T-helper 17 cell (primary cell): ENCODE data around the gene WBP1. TPM values are rescaled to one million over a fixed set of nuclear protein-coding genes. Genes with fewer than 3 reads are reported as not detected.
"Not testable (repeated sequence)": the region's sequence is repeated elsewhere in the genome, so short reads cannot be mapped to it uniquely, and the experiment has no call there.

Experiments used
- ATAC-seq: fragments of 150-1000 bp; cut with Tn5 transposase; 2 replicates; pipeline ENCODE4 v1.10.0; 2021; ENCODE audit warnings: mild to moderate bottlenecking, moderate library complexity
- DNase-seq, 3 donors: peaks; one replicate each; pipeline versions ENCODE4 v3.0.0 to v3.0.0-alpha.2; 2020 to 2021
- H3K9me3 ChIP-seq: one replicate; pipeline ENCODE4 v1.7.0; 2013; ENCODE audit warnings: low read length, mild to moderate bottlenecking; ENCODE audit not compliant: control insufficient read depth, poor library complexity, severe bottlenecking
- H3K27ac Mint-ChIP-seq: one replicate; pipeline ENCODE4 v1.8.0; 2022; ENCODE audit warnings: mild to moderate bottlenecking, moderate library complexity, mixed read lengths
- H3K27me3 Mint-ChIP-seq: one replicate; pipeline ENCODE4 v1.8.0; 2022; ENCODE audit warnings: mixed read lengths
- H3K36me3 Mint-ChIP-seq: one replicate; pipeline ENCODE4 v1.8.0; 2022; ENCODE audit warnings: low read depth, mixed read lengths
- H3K4me1 Mint-ChIP-seq: one replicate; pipeline ENCODE4 v1.8.0; 2022; ENCODE audit warnings: mild to moderate bottlenecking, mixed read lengths
- H3K4me3 Mint-ChIP-seq: one replicate; pipeline ENCODE4 v1.8.0; 2022; ENCODE audit warnings: mild to moderate bottlenecking, moderate library complexity, mixed read lengths
- total RNA-seq, 4 donors: library from RNA in 2 of 4; stranded (reverse) in 2 of 4; gene quantifications; one replicate each; pipeline ENCODE4 v1.2.3 and lab custom pipeline; 2022 to 2026

The WBP1 gene
- total RNA-seq (10 to 100 TPM; 61.7 to 64.2 TPM), total RNA-seq (lab: John Stamatoyannopoulos, UW) (13.3 to 19.9 reads per million in 2 donors)

- ATAC-seq (peak; percentile 84), DNase-seq (peak; percentile 89 to 98 (median 96))
- H3K27me3 Mint-ChIP-seq, result no peaks in the 10 kb centered on the region
- peak within 1 kb of the TSS; percentile 100 for H3K4me3 Mint-ChIP-seq
- no peaks in the 10 kb centered on the region for H3K9me3 ChIP-seq
- peaks cover 56% of the 10 kb centered on the region for H3K4me1 Mint-ChIP-seq
- peaks cover 10% of the 10 kb centered on the region for H3K36me3 Mint-ChIP-seq
- H3K27ac Mint-ChIP-seq, result peak within 1 kb of the TSS; percentile 100
Observed at GRCh38 chr2:74458132-74458937, at the start of gene WBP1. Gene WBP1, plus strand, starts transcription at chr2:74458438. Its CDS starts 165 bp downstream, at chr2:74458603.

- H3K9me3 ChIP-seq, result no peaks in the 10 kb centered on the region
- H3K27ac Mint-ChIP-seq, result no peak overlapping the region
- DNase-seq (no peak), ATAC-seq (no peak)
- peaks cover 14% of the 10 kb centered on the region for H3K4me1 Mint-ChIP-seq
- H3K27me3 Mint-ChIP-seq, result peaks cover 48% of the 10 kb centered on the region
- H3K4me3 Mint-ChIP-seq, result no peak overlapping the region
- peaks cover 7% of the 10 kb centered on the region for H3K36me3 Mint-ChIP-seq
Observed at GRCh38 chr2:74413001-74413698, 45.1 kb upstream of the WBP1 start.

- Mint-ChIP-seq H3K4me3 (no peak overlapping the region), H3K27ac (peak overlapping the region; percentile 39)
- DNase-seq, result no peak
Observed at GRCh38 chr2:74414441-74414840, 43.8 kb upstream of the WBP1 start.

GRCh38 chr2:74414881-74415761, 43.1 kb upstream of the WBP1 start:
- H3K4me3 Mint-ChIP-seq, result peak overlapping the region; percentile 77
- ATAC-seq, result peak; percentile 60
- no peak overlapping the region for H3K27ac Mint-ChIP-seq
- DNase-seq, result no peak
- H3K36me3 Mint-ChIP-seq, result peaks cover 3% of the 10 kb centered on the region
- H3K4me1 Mint-ChIP-seq, result peaks cover 14% of the 10 kb centered on the region
- no peaks in the 10 kb centered on the region for H3K9me3 ChIP-seq
- peaks cover 34% of the 10 kb centered on the region for H3K27me3 Mint-ChIP-seq

More at GRCh38 chr2:74414441-74414840, 43.8 kb upstream of the WBP1 start:
- peaks cover 35% of the 10 kb centered on the region for H3K27me3 Mint-ChIP-seq
- H3K9me3 ChIP-seq, result no peaks in the 10 kb centered on the region
- peaks cover 4% of the 10 kb centered on the region for H3K36me3 Mint-ChIP-seq
- peaks cover 14% of the 10 kb centered on the region for H3K4me1 Mint-ChIP-seq
- no peak for ATAC-seq

- H3K27me3 Mint-ChIP-seq, result peaks cover 32% of the 10 kb centered on the region
- ATAC-seq (no peak), DNase-seq (no peak)
- no peak overlapping the region for H3K27ac Mint-ChIP-seq
- no peaks in the 10 kb centered on the region for H3K9me3 ChIP-seq
- H3K4me3 Mint-ChIP-seq, result peak overlapping the region; percentile 77
- peaks cover 17% of the 10 kb centered on the region for H3K4me1 Mint-ChIP-seq
- H3K36me3 Mint-ChIP-seq, result peaks cover 3% of the 10 kb centered on the region
Observed at GRCh38 chr2:74415762-74416395, 42.4 kb upstream of the WBP1 start.

- Mint-ChIP-seq H3K27me3 (peaks cover 25% of the 10 kb centered on the region), H3K36me3 (peaks cover 3% of the 10 kb centered on the region), H3K27ac (peak overlapping the region; percentile 53), H3K4me3 (no peak overlapping the region), H3K4me1 (peaks cover 22% of the 10 kb centered on the region)
- no peaks in the 10 kb centered on the region for H3K9me3 ChIP-seq
- ATAC-seq (no peak), DNase-seq (no peak)
Observed at GRCh38 chr2:74416778-74417177, 41.5 kb upstream of the WBP1 start.

GRCh38 chr2:74417197-74417596, 41.0 kb upstream of the WBP1 start:
- Mint-ChIP-seq H3K27me3 (peaks cover 25% of the 10 kb centered on the region), H3K36me3 (peaks cover 3% of the 10 kb centered on the region), H3K27ac (peak overlapping the region; percentile 53), H3K4me3 (no peak overlapping the region), H3K4me1 (peaks cover 26% of the 10 kb centered on the region)
- ATAC-seq, result no peak
- H3K9me3 ChIP-seq, result no peaks in the 10 kb centered on the region
- no peak for DNase-seq

GRCh38 chr2:74417763-74418162, 40.5 kb upstream of the WBP1 start:
- H3K4me1 Mint-ChIP-seq, result peaks cover 32% of the 10 kb centered on the region
- H3K36me3 Mint-ChIP-seq, result peaks cover 3% of the 10 kb centered on the region
- H3K4me3 Mint-ChIP-seq, result no peak overlapping the region
- no peak for ATAC-seq
- DNase-seq, result no peak
- H3K27ac Mint-ChIP-seq, result peak overlapping the region; percentile 53
- H3K9me3 ChIP-seq, result no peaks in the 10 kb centered on the region
- peaks cover 19% of the 10 kb centered on the region for H3K27me3 Mint-ChIP-seq

GRCh38 chr2:74418312-74418711, 39.9 kb upstream of the WBP1 start:
- DNase-seq (no peak), ATAC-seq (no peak)
- Mint-ChIP-seq H3K4me3 (no peak overlapping the region), H3K36me3 (peaks cover 4% of the 10 kb centered on the region), H3K27ac (no peak overlapping the region), H3K27me3 (peaks cover 13% of the 10 kb centered on the region), H3K4me1 (peaks cover 34% of the 10 kb centered on the region)
- no peaks in the 10 kb centered on the region for H3K9me3 ChIP-seq

GRCh38 chr2:74419345-74419744, 38.9 kb upstream of the WBP1 start:
- peaks cover 3% of the 10 kb centered on the region for H3K27me3 Mint-ChIP-seq
- ATAC-seq (no peak), DNase-seq (no peak)
- peaks cover 36% of the 10 kb centered on the region for H3K4me1 Mint-ChIP-seq
- no peaks in the 10 kb centered on the region for H3K9me3 ChIP-seq
- H3K4me3 Mint-ChIP-seq, result no peak overlapping the region
- peaks cover 3% of the 10 kb centered on the region for H3K36me3 Mint-ChIP-seq
- peak overlapping the region; percentile 100 for H3K27ac Mint-ChIP-seq

- H3K27ac Mint-ChIP-seq, result peak overlapping the region; percentile 100
Observed at GRCh38 chr2:74420006-74420405, 38.2 kb upstream of the WBP1 start.

GRCh38 chr2:74420443-74421103, 37.7 kb upstream of the WBP1 start:
- not testable (repeated sequence) for DNase-seq, H3K36me3 Mint-ChIP-seq, H3K27me3 Mint-ChIP-seq, H3K9me3 ChIP-seq, ATAC-seq
- peaks cover 34% of the 10 kb centered on the region for H3K4me1 Mint-ChIP-seq
- H3K4me3 Mint-ChIP-seq, result peak overlapping the region; percentile 99
- H3K27ac Mint-ChIP-seq, result peak overlapping the region; percentile 100

More at GRCh38 chr2:74420006-74420405, 38.2 kb upstream of the WBP1 start:
- peaks cover 3% of the 10 kb centered on the region for H3K36me3 Mint-ChIP-seq
- DNase-seq, result no peak
- no peaks in the 10 kb centered on the region for H3K27me3 Mint-ChIP-seq
- H3K9me3 ChIP-seq, result no peaks in the 10 kb centered on the region
- H3K4me3 Mint-ChIP-seq, result peak overlapping the region; percentile 78
- no peak for ATAC-seq
- H3K4me1 Mint-ChIP-seq, result peaks cover 34% of the 10 kb centered on the region
